Measurements from ENCODE around the gene LSM7. TPM values are rescaled to one million over a fixed set of nuclear protein-coding genes. Genes with fewer than 3 reads are reported as not detected.

LSM7 gene
- total and polyA plus RNA-seq, 11 donors, result 33.8 to 213 (median 47.7) TPM

GRCh38 chr19:2324220-2324948 lies 4.0 kb downstream of the LSM7 start:
- no peak overlapping the region for H3K4me3 ChIP-seq
- H3K27me3 ChIP-seq, result no peaks in the 10 kb centered on the region
- ATAC-seq (no peak), DNase-seq (no peak)
- no peak overlapping the region for H3K27ac ChIP-seq
- TF ChIP-seq POLR2A (IDR thresholded peaks at IDR 0.05) (no peak), CTCF (IDR thresholded peaks at IDR 0.05) (no peak)
- intact Hi-C loops (cut with DNase I), result no loop called here
- 88 to 92% (median 89%) methylated on average over 28 to 34 of the region's 34 CpGs for WGBS, 4 donors
- H3K4me1 ChIP-seq, result peaks cover 1 to 23% (median 16%) of the 10 kb centered on the region in 12 donors
- no peaks in the 10 kb centered on the region for H3K9me3 ChIP-seq
- peaks cover 0 to 48% (median 14%) of the 10 kb centered on the region in 9 donors for H3K36me3 ChIP-seq

GRCh38 chr19:2323707-2324106 lies 4.7 kb downstream of the LSM7 start:
- Histone ChIP-seq H3K4me1 (peaks cover 0 to 17% (median 12%) of the 10 kb centered on the region in 12 donors), H3K27ac (no peak overlapping the region), H3K36me3 (peaks cover 0 to 48% (median 14%) of the 10 kb centered on the region in 9 donors), H3K4me3 (no peak overlapping the region), H3K9me3 (no peaks in the 10 kb centered on the region), H3K27me3 (no peaks in the 10 kb centered on the region)
- no peak for TF ChIP-seq CTCF (IDR thresholded peaks at IDR 0.05)
- no peak for TF ChIP-seq POLR2A (IDR thresholded peaks at IDR 0.05)
- WGBS, 4 donors, result 93 to 95% (median 93%) methylated on average over 18 to 19 of the region's 19 CpGs
- intact Hi-C loops (cut with DNase I), result no loop called here
- ATAC-seq (no peak), DNase-seq (no peak)

- Histone ChIP-seq H3K4me1 (peaks cover 0 to 13% (median 7%) of the 10 kb centered on the region in 12 donors), H3K9me3 (no peaks in the 10 kb centered on the region), H3K27ac (no peak overlapping the region), H3K36me3 (peaks cover 0 to 48% (median 14%) of the 10 kb centered on the region in 9 donors), H3K27me3 (no peaks in the 10 kb centered on the region), H3K4me3 (no peak overlapping the region)
- DNase-seq (no peak), ATAC-seq (no peak)
- WGBS, 4 donors, result 87 to 93% (median 89%) methylated on average over 16 to 39 of the region's 39 CpGs
- TF ChIP-seq CTCF (IDR thresholded peaks at IDR 0.05), result no peak
- no peak for TF ChIP-seq POLR2A (IDR thresholded peaks at IDR 0.05)
- intact Hi-C loops (cut with DNase I), result loop anchor here in 1 of 10 donors (2.0 kb wide), 1 partner anchor 63 kb away; no protein-coding TSS in a partner anchor
Measured at GRCh38 chr19:2321565-2322283, 6.7 kb downstream of the LSM7 start.

GRCh38 chr19:2320939-2321338 lies 7.4 kb downstream of the LSM7 start:
- H3K27me3 ChIP-seq, result no peaks in the 10 kb centered on the region
- H3K9me3 ChIP-seq, result no peaks in the 10 kb centered on the region
- intact Hi-C loops (cut with DNase I), result loop anchor here in 1 of 10 donors (2.0 kb wide), 1 partner anchor 64 kb away; no protein-coding TSS in a partner anchor
- no peak overlapping the region for H3K27ac ChIP-seq
- TF ChIP-seq CTCF (IDR thresholded peaks at IDR 0.05), result no peak
- TF ChIP-seq POLR2A (IDR thresholded peaks at IDR 0.05), result no peak
- H3K4me1 ChIP-seq, result peaks cover 0 to 13% (median 7%) of the 10 kb centered on the region in 12 donors
- DNase-seq, result no peak
- 84 to 94% (median 91%) methylated on average over 7 to 12 of the region's 12 CpGs for WGBS, 4 donors
- H3K36me3 ChIP-seq, result peaks cover 0 to 47% (median 14%) of the 10 kb centered on the region in 9 donors
- no peak overlapping the region for H3K4me3 ChIP-seq
- no peak for ATAC-seq
